Measurements from ENCODE around the gene UBAP1L.
"Not testable (repeated sequence)": the region's sequence is repeated elsewhere in the genome, so short reads cannot be mapped to it uniquely, and the experiment has no call there.

The UBAP1L gene

DNA sequence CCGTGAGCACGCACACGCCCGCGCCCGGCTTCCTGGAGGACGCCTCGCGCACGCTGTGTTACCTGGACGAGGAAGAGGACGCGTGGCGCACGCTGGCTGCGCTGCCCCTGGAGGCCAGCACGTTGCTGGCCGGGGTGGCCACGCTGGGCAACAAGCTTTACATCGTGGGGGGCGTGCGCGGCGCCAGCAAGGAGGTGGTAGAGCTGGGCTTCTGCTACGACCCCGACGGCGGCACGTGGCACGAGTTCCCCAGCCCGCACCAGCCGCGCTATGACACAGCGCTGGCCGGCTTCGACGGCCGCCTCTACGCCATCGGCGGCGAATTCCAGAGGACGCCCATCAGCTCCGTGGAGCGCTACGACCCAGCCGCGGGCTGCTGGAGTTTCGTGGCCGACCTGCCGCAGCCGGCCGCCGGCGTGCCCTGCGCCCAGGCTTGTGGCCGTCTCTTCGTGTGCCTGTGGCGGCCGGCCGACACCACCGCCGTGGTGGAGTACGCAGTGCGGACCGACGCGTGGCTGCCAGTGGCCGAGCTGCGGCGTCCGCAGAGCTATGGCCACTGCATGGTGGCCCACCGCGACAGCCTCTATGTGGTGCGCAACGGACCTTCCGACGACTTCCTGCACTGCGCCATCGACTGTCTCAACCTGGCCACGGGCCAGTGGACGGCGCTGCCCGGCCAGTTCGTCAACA, 37.6 kb downstream of the UBAP1L start:
- H3K4me2 ChIP-seq (ENCODE audit: low read depth, low read length, poor library complexity, severe bottlenecking), result no peak overlapping the region
- H3K27me3 ChIP-seq (ENCODE audit: low read length), result no peaks in the 10 kb centered on the region
- H3F3A ChIP-seq (ENCODE audit: insufficient read depth), result no peaks in the 10 kb centered on the region
- H3K4me3 ChIP-seq (ENCODE audit: insufficient read depth, low read length, poor library complexity, severe bottlenecking), result no peak overlapping the region
- H3K9me2 ChIP-seq (replicated peaks; ENCODE audit: insufficient read depth, low read length), result no peaks in the 10 kb centered on the region
- TF ChIP-seq EZH2phosphoT487 (conservative IDR thresholded peaks at IDR 0.05; ENCODE audit: low read length), result no peak
- TF ChIP-seq, protein P1, sequence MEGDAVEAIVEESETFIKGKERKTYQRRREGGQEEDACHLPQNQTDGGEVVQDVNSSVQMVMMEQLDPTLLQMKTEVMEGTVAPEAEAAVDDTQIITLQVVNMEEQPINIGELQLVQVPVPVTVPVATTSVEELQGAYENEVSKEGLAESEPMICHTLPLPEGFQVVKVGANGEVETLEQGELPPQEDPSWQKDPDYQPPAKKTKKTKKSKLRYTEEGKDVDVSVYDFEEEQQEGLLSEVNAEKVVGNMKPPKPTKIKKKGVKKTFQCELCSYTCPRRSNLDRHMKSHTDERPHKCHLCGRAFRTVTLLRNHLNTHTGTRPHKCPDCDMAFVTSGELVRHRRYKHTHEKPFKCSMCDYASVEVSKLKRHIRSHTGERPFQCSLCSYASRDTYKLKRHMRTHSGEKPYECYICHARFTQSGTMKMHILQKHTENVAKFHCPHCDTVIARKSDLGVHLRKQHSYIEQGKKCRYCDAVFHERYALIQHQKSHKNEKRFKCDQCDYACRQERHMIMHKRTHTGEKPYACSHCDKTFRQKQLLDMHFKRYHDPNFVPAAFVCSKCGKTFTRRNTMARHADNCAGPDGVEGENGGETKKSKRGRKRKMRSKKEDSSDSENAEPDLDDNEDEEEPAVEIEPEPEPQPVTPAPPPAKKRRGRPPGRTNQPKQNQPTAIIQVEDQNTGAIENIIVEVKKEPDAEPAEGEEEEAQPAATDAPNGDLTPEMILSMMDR (IDR thresholded peaks at IDR 0.05; ENCODE audit: insufficient read depth, low read length, poor library complexity, severe bottlenecking), result no peak
- no peak overlapping the region for H2AFZ ChIP-seq (ENCODE audit: low read depth, low read length, severe bottlenecking)
- no peaks in the 10 kb centered on the region for H3K9me3 ChIP-seq (ENCODE audit: insufficient read depth, low read length)
- no peaks in the 10 kb centered on the region for H3K79me2 ChIP-seq (ENCODE audit: insufficient read depth, low read length)
- H4K20me1 ChIP-seq (ENCODE audit: low read depth, low read length), result no peaks in the 10 kb centered on the region
- no peak overlapping the region for H3K9ac ChIP-seq (ENCODE audit: low read length)
- no peaks in the 10 kb centered on the region for H3K36me3 ChIP-seq (ENCODE audit: low read length)
- H3K27ac ChIP-seq (ENCODE audit: low read depth, low read length), result no peak overlapping the region

DNA sequence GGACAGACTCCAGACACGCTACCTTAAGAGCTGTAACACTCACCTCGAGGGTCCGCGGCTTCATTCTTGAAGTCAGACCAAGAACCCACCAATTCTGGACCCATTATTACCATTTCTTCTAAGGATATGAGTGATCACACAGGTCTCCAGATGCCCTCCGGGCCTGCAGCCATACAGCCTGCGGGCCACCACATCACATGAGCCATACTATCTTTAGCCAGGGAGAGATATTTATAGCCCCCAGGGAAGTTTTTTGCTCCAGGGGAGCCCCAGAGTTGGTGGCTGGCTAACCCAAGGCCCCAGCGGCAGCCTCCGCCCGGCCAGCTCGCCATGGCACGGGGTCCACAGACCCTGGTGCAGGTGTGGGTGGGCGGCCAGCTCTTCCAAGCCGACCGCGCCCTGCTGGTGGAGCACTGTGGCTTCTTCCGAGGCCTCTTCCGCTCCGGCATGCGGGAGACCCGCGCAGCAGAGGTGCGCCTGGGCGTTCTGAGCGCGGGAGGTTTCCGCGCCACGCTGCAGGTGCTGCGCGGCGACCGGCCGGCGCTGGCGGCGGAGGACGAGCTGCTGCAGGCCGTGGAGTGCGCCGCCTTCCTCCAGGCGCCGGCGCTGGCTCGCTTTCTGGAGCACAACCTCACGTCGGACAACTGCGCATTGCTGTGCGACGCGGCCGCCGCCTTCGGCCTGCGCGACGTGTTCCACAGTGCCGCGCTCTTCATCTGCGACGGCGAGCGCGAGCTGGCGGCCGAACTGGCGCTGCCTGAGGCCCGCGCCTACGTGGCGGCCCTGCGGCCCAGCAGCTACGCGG, 38.3 kb downstream of the UBAP1L start, which contains the start of gene KBTBD13:
Gene KBTBD13 (plus strand): TSS at position 261 of the 805 bp plus-strand sequence. CDS start 70 bp downstream, at position 331.
- H3K79me2 ChIP-seq (ENCODE audit: insufficient read depth, low read length), result no peaks in the 10 kb centered on the region
- H3F3A ChIP-seq (ENCODE audit: insufficient read depth), result no peaks in the 10 kb centered on the region
- H3K36me3 ChIP-seq (ENCODE audit: low read length), result no peaks in the 10 kb centered on the region
- H3K4me3 ChIP-seq (ENCODE audit: insufficient read depth, low read length, poor library complexity, severe bottlenecking), result no peak within 1 kb of the TSS
- H3K27me3 ChIP-seq (ENCODE audit: low read length), result no peaks in the 10 kb centered on the region
- H3K9me3 ChIP-seq (ENCODE audit: insufficient read depth, low read length), result no peaks in the 10 kb centered on the region
- H3K4me2 ChIP-seq (ENCODE audit: low read depth, low read length, poor library complexity, severe bottlenecking), result no peak within 1 kb of the TSS
- no peak within 1 kb of the TSS for H3K9ac ChIP-seq (ENCODE audit: low read length)
- H3K27ac ChIP-seq (ENCODE audit: low read depth, low read length), result no peak within 1 kb of the TSS
- no peaks in the 10 kb centered on the region for H3K9me2 ChIP-seq (replicated peaks; ENCODE audit: insufficient read depth, low read length)
- no peaks in the 10 kb centered on the region for H4K20me1 ChIP-seq (ENCODE audit: low read depth, low read length)
- TF ChIP-seq EZH2phosphoT487 (conservative IDR thresholded peaks at IDR 0.05; ENCODE audit: low read length), result no peak
- TF ChIP-seq, protein P1 (IDR thresholded peaks at IDR 0.05; ENCODE audit: insufficient read depth, low read length, poor library complexity, severe bottlenecking), result no peak
- no peak within 1 kb of the TSS for H2AFZ ChIP-seq (ENCODE audit: low read depth, low read length, severe bottlenecking)

DNA sequence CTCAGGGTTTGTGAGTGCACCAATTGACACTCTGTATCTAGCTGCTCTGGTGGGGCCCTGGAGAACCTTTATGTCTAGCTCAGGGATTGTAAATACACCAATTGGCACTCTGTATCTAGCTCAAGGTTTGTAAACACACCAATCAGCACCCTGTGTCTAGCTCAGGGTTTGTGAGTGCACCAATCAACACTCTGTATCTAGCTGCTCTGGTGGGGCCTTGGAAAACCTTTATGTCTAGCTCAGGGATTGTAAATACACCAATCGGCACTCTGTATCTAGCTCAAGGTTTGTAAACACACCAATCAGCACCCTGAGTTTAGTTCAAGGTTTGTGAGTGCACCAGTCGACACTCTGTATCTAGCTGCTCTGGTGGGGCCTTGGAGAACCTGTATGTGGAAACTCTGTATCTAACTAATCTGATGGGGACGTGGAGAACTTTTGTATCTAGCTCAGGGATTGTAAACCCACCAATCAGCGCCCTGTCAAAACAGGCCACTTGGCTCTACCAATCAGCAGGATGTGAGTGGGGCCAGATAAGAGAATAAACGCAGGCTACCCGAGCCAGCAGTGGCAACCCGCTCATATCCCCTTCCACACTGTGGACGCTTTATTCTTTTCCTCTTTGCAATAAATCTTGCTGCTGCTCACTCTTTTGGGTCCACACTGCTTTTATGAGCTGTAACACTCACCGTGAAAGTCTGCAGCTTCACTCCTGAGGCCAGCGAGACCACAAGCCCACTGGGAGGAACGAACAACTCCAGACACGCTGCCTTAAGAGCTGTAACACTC, 39.2 kb downstream of the UBAP1L start:
- H3K27me3 ChIP-seq (ENCODE audit: low read length); H3K9ac ChIP-seq (ENCODE audit: low read length); H3K9me3 ChIP-seq (ENCODE audit: insufficient read depth, low read length); H3K4me2 ChIP-seq (ENCODE audit: low read depth, low read length, poor library complexity, severe bottlenecking); H3K27ac ChIP-seq (ENCODE audit: low read depth, low read length); H3K79me2 ChIP-seq (ENCODE audit: insufficient read depth, low read length); H3F3A ChIP-seq (ENCODE audit: insufficient read depth); H2AFZ ChIP-seq (ENCODE audit: low read depth, low read length, severe bottlenecking); H4K20me1 ChIP-seq (ENCODE audit: low read depth, low read length); H3K4me3 ChIP-seq (ENCODE audit: insufficient read depth, low read length, poor library complexity, severe bottlenecking); H3K9me2 ChIP-seq (replicated peaks; ENCODE audit: insufficient read depth, low read length); H3K36me3 ChIP-seq (ENCODE audit: low read length): not testable (repeated sequence)

DNA sequence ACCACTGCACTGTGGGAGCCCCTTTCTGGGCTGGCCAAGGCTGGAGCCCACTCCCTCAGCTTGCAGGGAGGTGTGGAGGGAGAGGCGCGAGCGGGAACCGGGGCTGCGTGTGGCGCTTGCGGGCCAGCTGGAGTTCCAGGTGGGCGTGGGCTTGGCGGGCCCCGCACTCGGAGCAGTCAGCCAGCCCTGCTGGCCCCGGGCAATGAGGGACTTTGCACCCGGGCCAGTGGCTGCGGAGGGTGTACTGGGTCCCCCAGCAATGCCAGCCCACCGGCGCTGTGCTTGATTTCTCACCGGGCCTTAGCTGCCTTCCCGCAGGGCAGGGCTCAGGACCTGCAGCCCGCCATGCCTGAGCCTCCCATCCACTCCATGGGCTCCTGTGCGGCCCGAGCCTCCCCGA, 40.1 kb downstream of the UBAP1L start:
- H3K36me3 ChIP-seq (ENCODE audit: low read length); H3K27ac ChIP-seq (ENCODE audit: low read depth, low read length); H3K27me3 ChIP-seq (ENCODE audit: low read length); H3K4me3 ChIP-seq (ENCODE audit: insufficient read depth, low read length, poor library complexity, severe bottlenecking); H2AFZ ChIP-seq (ENCODE audit: low read depth, low read length, severe bottlenecking); H3K9me3 ChIP-seq (ENCODE audit: insufficient read depth, low read length); H3K9me2 ChIP-seq (replicated peaks; ENCODE audit: insufficient read depth, low read length); H3K79me2 ChIP-seq (ENCODE audit: insufficient read depth, low read length); H3K9ac ChIP-seq (ENCODE audit: low read length); H4K20me1 ChIP-seq (ENCODE audit: low read depth, low read length); H3K4me2 ChIP-seq (ENCODE audit: low read depth, low read length, poor library complexity, severe bottlenecking); H3F3A ChIP-seq (ENCODE audit: insufficient read depth): not testable (repeated sequence)

Data from SU-DHL-6 (cell line).